ENCODE measurements around the gene MYOCD. TPM values are rescaled to one million over a fixed set of nuclear protein-coding genes. Genes with fewer than 3 reads are reported as not detected.
"Not testable (repeated sequence)": the region's sequence is repeated elsewhere in the genome, so short reads cannot be mapped to it uniquely, and the experiment has no call there.

The MYOCD gene, protein sequence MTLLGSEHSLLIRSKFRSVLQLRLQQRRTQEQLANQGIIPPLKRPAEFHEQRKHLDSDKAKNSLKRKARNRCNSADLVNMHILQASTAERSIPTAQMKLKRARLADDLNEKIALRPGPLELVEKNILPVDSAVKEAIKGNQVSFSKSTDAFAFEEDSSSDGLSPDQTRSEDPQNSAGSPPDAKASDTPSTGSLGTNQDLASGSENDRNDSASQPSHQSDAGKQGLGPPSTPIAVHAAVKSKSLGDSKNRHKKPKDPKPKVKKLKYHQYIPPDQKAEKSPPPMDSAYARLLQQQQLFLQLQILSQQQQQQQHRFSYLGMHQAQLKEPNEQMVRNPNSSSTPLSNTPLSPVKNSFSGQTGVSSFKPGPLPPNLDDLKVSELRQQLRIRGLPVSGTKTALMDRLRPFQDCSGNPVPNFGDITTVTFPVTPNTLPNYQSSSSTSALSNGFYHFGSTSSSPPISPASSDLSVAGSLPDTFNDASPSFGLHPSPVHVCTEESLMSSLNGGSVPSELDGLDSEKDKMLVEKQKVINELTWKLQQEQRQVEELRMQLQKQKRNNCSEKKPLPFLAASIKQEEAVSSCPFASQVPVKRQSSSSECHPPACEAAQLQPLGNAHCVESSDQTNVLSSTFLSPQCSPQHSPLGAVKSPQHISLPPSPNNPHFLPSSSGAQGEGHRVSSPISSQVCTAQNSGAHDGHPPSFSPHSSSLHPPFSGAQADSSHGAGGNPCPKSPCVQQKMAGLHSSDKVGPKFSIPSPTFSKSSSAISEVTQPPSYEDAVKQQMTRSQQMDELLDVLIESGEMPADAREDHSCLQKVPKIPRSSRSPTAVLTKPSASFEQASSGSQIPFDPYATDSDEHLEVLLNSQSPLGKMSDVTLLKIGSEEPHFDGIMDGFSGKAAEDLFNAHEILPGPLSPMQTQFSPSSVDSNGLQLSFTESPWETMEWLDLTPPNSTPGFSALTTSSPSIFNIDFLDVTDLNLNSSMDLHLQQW
- under 0.01 and 0.42 TPM in 2 replicates for total RNA-seq

DNA sequence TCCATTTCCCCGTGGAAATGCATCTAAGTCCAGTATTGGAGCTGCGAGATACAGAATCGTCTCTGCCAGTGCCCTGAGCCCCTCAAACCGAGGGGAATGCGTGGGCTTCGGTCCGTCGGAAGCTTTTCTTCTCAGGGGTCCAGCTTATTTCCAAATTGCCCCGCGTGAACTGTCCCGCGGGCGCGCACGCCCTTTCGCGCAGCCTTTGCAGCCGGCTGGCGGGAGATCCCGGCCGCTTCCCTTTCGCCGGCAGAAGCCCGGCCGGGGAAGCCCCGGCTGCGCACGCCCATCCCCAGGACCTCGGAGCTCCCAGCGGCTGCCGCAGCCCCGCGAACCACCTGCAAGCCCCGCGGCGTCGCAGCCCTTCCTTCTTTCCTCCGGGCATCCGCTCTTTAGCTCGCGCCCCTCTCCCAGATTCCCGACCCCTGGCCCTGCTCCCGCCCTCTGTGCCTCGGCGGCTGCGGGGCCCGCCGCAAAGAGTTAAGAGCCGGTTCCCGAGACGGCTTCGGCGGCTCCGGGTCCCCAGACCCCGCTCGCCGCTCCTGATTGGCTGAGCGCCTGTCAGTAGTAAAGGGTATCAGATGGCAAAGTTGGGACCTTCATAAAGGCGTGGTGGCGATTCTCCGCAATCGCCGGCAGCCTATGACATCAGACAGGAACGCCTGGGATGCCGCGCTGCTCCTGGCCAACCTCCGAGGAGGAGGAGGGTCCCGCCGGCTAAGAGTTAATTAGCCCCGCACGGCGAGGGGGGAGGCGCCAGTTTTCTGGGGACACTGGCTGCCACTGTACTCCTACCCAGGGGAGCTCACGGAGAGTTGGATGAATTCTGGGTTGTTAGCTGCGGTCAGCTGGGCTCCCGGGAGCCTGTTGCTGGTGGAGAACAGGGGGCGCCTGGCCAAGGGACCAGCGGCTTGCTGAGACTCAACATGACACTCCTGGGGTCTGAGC lies at the start of gene MYOCD:
TSS of gene MYOCD (plus strand) at position 628 of the 948 bp plus-strand sequence. CDS start at position 927, 299 bp downstream.
- DNase-seq, result no peak

GRCh38 chr17:12616161-12616560 lies 49.5 kb upstream of the MYOCD start:
- no peak for DNase-seq

DNA sequence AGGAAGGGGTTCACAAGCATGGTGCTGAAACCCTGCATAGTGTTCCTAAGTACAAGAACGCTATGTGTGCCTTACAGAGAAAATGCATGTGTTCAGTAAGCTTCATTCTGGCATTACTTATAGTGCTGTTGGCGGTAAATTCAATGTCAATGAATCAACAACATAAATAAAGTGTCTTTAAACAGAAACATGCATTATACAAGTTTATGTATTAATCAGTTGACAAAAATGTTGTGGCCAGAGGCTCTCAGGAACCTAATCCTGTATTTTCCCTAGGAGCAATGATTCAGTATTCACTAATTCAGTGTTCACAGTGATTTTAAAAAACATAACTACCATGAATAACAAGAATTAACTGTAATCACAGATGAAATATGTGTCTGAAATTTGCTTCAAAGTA lies 47.1 kb upstream of the MYOCD start:
- DNase-seq, result no peak

- DNase-seq, result no peak
Measured at GRCh38 chr17:12619459-12620199, 46.1 kb upstream of the MYOCD start.

GRCh38 chr17:12620200-12620720 lies 45.4 kb upstream of the MYOCD start:
- no peak for DNase-seq

- no peak for DNase-seq
Measured at GRCh38 chr17:12622726-12623125, 43.0 kb upstream of the MYOCD start.

DNA sequence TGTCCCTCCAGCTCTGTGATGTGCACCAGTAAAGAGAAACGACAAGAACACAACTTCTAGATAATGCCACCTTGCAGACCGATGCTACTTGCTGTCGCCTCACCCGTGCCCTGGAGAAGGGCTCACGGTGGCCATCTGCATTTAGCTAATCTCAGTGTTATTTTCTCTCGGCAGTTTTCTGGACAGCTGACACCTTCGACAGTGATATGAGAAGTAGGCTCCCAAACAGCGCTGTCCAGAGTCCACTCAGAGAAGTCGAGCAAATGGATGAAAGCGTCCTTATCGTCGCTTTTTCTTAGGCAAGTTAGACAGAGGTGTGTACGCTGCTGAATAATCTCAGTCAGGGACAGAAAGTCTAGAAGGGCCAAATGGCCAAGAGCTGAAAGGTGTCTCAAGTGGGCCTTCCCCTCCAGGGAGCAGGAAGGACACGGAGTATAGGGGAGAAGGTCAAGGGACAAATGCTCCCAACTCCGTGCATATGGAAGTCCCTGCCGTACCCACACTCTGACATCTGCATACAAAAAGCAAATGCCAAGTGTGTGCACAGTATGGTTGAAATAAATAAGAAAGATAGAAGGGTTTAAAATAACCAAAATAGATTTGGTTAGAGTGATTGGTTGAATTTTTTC lies 42.4 kb upstream of the MYOCD start:
- no peak for DNase-seq

DNA sequence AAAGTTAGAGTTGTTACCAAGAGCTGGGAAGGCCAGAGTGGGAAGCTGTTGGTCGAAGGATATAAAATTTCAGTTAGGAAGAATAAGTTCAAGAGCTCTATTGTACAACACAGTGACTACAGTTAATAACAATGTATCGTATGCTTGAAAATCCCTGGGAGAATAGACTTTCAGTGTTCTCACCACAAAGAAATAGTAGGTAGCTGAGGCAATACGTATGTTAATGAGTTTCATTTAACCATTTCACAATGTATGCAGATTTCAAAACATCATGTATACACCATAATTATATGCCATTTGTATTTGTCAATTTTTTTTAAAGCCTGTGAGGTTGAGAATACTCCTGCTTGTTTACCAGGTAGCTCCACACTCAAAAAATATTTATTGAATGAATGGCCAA lies 41.5 kb upstream of the MYOCD start:
- DNase-seq, result no peak

DNA sequence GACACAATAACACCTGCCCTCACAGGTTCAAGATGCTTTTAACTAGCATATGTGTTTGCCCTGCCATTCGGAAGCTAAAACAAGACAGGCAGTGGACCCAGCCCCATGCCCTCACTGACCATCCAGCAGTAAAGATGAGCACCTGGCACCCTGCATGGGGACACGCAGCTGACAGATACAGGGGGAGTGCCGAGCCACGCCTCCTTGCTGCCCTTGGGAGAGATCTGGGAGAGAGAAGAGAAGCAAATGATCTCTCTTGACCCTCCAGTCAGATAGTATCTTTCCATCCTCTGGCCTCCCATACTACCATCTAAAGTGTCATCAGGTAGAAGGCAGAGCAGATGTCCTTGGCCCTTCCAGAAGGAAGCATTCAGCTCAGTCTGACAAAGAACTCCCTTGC lies 40.6 kb upstream of the MYOCD start:
- DNase-seq, result no peak

GRCh38 chr17:12627177-12627629 lies 38.5 kb upstream of the MYOCD start:
- no peak for DNase-seq

DNA sequence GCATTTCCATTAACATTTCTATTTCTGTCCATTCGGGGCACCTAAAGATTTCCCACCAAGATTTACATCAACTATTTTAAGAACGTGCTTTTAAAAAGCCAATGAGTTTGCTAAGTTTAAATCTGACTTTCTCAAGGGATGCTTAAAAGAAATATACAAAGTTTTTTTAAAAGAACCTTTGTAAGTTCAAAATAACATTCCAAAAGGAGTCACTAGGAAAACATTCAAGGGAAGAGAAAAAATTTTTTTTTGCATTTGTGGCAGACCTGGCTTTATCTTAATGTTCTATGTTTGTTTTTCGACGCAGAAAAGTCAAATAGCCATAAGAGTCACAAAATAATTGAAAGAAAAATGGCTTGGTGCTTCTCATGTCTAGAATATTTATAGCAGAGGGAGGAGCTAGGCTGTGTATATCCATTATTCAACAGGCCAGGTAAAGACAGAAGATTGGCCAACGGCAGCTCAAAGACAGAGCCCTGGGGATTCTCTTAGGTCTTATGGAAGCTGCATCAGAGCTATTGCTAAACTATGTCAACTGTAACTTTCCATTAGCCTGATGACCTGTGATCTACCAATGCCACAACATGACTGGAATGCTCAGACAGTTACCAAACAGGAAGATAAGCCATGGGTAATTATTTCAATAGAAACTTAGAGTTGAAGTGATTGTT lies 37.8 kb upstream of the MYOCD start:
- DNase-seq, result no peak

DNA sequence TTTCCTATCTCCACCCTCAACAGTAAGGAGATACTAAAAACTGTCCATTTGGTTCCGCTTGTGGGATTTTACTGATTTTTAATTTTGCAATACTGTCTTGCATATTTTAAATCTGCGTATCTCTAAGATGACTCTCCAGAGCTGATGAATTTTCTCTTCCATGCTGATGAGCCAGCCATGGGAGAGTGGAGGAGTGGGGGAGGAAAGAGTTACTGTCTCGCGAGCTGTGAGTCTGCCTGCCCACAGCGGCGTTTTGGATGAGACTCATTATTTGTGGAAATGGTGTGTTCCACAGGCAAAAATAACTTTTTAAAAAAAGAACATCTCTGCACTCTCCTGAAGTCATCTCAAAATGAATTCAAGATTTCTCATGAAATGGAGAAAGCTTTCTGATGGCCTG lies 34.6 kb upstream of the MYOCD start:
- DNase-seq, result no peak

DNA sequence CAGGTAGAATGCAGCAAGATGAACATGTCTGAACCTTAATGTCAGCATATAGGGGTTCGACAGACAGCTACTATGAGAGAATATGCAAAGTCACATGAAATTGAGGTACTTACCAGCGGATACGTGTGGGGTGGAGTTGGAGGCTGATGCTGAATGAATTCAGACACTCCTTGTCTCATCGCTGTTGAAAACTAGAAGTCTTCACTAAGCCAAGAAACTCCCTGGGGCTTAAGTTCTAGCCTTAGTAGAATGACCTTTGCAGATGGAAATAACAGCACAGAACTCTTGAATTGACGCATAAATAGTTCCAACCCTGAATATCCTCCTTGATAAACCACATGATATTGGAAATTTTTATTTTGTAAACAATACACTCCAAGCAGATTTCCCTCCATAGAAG lies 32.9 kb upstream of the MYOCD start:
- no peak for DNase-seq

DNA sequence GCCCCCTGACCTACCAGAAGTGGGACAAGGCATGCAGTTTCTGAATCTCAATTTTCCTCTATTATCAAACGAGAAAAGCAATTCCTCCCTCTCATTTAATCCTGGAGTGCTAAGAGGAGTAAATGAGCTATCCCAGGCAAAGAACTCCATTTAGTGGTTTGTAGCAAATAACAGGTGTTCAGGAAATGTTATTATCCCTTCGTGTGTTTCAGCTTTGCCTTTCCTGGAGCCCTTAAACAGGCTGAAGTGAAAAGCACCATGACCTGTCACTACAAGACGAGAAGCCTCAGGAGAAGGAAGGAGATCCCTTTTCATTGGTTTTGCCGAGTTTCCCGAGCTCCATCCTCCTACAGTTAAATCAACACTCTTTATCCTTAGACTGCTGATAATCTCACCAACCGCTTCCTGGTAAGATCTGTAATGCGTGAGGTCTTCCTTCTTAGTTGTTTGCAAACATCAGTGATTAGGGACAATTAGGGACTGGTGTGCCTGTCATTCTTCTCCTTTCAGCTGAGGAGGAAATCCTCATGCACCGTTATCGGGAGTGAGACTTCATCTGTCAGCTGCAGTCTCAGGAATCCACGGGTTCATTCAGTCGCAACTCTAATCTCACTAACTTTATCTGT lies 30.8 kb upstream of the MYOCD start:
- no peak for DNase-seq

DNA sequence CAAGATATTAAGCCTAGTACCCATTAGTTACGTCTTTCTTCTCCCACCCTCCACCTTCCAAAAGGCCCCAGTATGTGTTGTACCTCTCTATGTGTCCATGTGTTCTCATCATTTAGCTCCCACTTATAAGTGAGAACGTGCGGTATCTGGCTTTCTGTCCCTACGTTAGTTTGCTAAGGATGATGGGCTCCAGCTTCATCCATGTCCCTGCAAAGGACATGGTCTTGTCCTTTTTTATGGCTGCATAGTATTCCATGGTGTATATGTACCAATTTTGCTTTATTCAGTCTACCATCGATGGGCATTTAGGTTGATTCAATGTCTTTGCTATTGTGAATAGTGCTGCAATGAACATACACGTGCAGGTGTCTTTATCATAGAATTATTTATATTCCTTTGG lies 29.7 kb upstream of the MYOCD start:
- DNase-seq, result not testable (repeated sequence)

DNA sequence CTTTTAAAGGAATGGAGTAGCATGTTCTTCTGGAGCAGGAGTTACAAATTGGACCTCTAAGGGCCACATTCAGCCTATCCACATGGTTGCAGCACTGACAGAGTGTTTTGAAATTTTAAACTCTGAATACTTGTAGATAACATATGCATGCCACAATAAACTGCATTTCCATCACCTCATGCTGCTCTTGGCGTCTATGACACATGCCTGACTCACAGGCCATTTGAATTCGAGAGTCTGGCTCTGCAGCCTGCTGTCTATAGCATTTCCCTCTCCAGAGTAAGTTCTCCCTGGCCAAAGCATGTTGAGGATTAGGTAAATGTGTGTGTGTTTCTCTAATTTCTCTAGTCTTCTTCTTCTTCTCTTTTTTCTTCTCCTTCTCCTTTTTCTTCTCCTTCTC lies 28.7 kb upstream of the MYOCD start:
- no peak for DNase-seq

GRCh38 chr17:12637745-12638651 lies 27.7 kb upstream of the MYOCD start:
- DNase-seq, result no peak

DNA sequence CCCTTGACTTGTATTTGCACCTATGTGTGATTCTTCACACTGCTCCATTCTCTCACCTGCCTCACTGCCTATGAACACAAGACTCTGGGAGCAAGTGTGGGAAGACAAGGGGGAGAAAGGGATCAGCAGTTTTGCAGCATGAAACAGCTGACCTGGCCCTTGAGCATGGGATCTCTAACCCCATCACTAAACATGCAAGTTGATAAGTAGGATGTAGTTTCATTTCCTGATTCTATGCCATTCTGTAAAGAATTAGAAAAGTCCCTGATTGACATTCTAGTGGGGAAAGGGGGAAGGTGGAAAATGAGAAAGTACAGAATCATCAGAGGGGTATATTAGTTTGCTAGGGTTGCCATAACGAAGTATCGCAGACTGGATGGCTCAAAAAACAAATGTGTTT lies 25.3 kb upstream of the MYOCD start:
- no peak for DNase-seq

DNA sequence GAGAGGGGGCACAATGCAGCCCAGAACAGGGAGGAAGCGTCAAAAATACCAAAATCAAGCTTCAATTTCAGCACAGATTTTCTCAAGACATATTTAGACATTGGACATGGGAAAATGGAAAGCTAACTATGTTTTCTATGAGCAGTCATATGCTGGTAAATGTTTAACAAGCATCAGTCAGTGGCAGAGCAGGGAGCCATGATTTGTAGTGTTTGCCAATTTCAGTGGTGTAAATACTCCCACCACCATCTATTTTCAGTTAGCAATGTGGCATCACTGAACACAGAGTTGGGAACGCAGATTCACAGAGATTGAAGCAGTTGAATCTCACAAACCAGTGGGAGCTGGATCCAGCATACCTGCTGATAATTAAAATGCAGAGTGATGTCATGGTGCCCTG lies 24.6 kb upstream of the MYOCD start:
- no peak for DNase-seq
